ENCODE results near the gene DTX2. TPM values are rescaled to one million over a fixed set of nuclear protein-coding genes. Genes with fewer than 3 reads are reported as not detected.
"Not testable (repeated sequence)": the region's sequence is repeated elsewhere in the genome, so short reads cannot be mapped to it uniquely, and the experiment has no call there.

Gene DTX2
- polyA plus RNA-seq, 1 donor (not counting 4 experiments of a cell fraction or from before 2014, with no cell fraction given), result 15.1 TPM

- H3K4me2 ChIP-seq (ENCODE audit: control insufficient read depth, extremely low read depth, insufficient read depth, low read depth, low read length), result no peak overlapping the region
- H3K9me1 ChIP-seq (ENCODE audit: control insufficient read depth, extremely low read depth, insufficient read depth, low read length), result no peaks in the 10 kb centered on the region
- H4K20me1 ChIP-seq (ENCODE audit: control insufficient read depth, extremely low read depth, insufficient read depth, low read length), result no peaks in the 10 kb centered on the region
- DNase-seq (ENCODE audit: low read depth, low spot score) (no peak), FAIRE-seq (no peak)
- no peak overlapping the region for H3K9ac ChIP-seq (ENCODE audit: control insufficient read depth, extremely low read depth, insufficient read depth, low read length)
- peaks cover 0 to 3% of the 10 kb centered on the region in 2 experiments for H3K36me3 ChIP-seq (ENCODE audit: control insufficient read depth in 2 of 2, extremely low read depth in 1 of 2, insufficient read depth in 2 of 2, low read length in 2 of 2)
- no peaks in the 10 kb centered on the region for H3K79me2 ChIP-seq (ENCODE audit: control insufficient read depth, insufficient read depth, low read length)
- TF ChIP-seq EZH2 (IDR thresholded peaks at IDR 0.05; ENCODE audit: low read length) (no peak), CTCF (optimal IDR thresholded peaks at IDR 0.05 in 1 of 3, IDR thresholded peaks at IDR 0.05 in 1 of 3, conservative IDR thresholded peaks at IDR 0.05 in 1 of 3; ENCODE audit: extremely low read depth in 1 of 3, insufficient read depth in 2 of 3, low read length in 3 of 3) (peak in 1 of 3 experiments; percentile 58)
- H3K27ac ChIP-seq (ENCODE audit: control insufficient read depth, insufficient read depth, low read length), result no peak overlapping the region
- H3K9me3 ChIP-seq (ENCODE audit: control insufficient read depth, low read depth, low read length), result no peaks in the 10 kb centered on the region
- no peak overlapping the region for H3K4me3 ChIP-seq (ENCODE audit: control insufficient read depth in 2 of 3, extremely low read depth in 1 of 3, insufficient read depth in 2 of 3, low read depth in 1 of 3, low read length in 3 of 3)
- dilution Hi-C loops (cut with MboI; ENCODE audit: extremely low pct_ligation_motif_present, low sequenced_read_pairs), result no loop called here
- H2AFZ ChIP-seq (ENCODE audit: control insufficient read depth, low read length), result no peak overlapping the region
- no peaks in the 10 kb centered on the region for H3K27me3 ChIP-seq (ENCODE audit: control insufficient read depth, extremely low read depth, insufficient read depth, low read length)
- no peaks in the 10 kb centered on the region for H3K4me1 ChIP-seq (ENCODE audit: control insufficient read depth, extremely low read depth, insufficient read depth, low read length)
Measured at GRCh38 chr7:76515999-76516443, 54.5 kb downstream of the DTX2 start.

GRCh38 chr7:76516932-76517331 is 55.4 kb downstream of the DTX2 start:
- FAIRE-seq; H3K4me2 ChIP-seq (ENCODE audit: control insufficient read depth, extremely low read depth, insufficient read depth, low read depth, low read length); H3K79me2 ChIP-seq (ENCODE audit: control insufficient read depth, insufficient read depth, low read length); H3K9ac ChIP-seq (ENCODE audit: control insufficient read depth, extremely low read depth, insufficient read depth, low read length); H3K9me1 ChIP-seq (ENCODE audit: control insufficient read depth, extremely low read depth, insufficient read depth, low read length); H3K4me3 ChIP-seq (ENCODE audit: control insufficient read depth in 2 of 3, extremely low read depth in 1 of 3, insufficient read depth in 2 of 3, low read depth in 1 of 3, low read length in 3 of 3); H2AFZ ChIP-seq (ENCODE audit: control insufficient read depth, low read length); H3K9me3 ChIP-seq (ENCODE audit: control insufficient read depth, low read depth, low read length); dilution Hi-C loops (cut with MboI; ENCODE audit: extremely low pct_ligation_motif_present, low sequenced_read_pairs); H3K36me3 ChIP-seq (ENCODE audit: control insufficient read depth in 2 of 2, extremely low read depth in 1 of 2, insufficient read depth in 2 of 2, low read length in 2 of 2); DNase-seq (ENCODE audit: low read depth, low spot score); H3K27me3 ChIP-seq (ENCODE audit: control insufficient read depth, extremely low read depth, insufficient read depth, low read length); H3K27ac ChIP-seq (ENCODE audit: control insufficient read depth, insufficient read depth, low read length); H4K20me1 ChIP-seq (ENCODE audit: control insufficient read depth, extremely low read depth, insufficient read depth, low read length); H3K4me1 ChIP-seq (ENCODE audit: control insufficient read depth, extremely low read depth, insufficient read depth, low read length): not testable (repeated sequence)

- H3K27me3 ChIP-seq (ENCODE audit: control insufficient read depth, extremely low read depth, insufficient read depth, low read length); H3K4me2 ChIP-seq (ENCODE audit: control insufficient read depth, extremely low read depth, insufficient read depth, low read depth, low read length); FAIRE-seq; H3K9me1 ChIP-seq (ENCODE audit: control insufficient read depth, extremely low read depth, insufficient read depth, low read length); DNase-seq (ENCODE audit: low read depth, low spot score); H3K4me3 ChIP-seq (ENCODE audit: control insufficient read depth in 2 of 3, extremely low read depth in 1 of 3, insufficient read depth in 2 of 3, low read depth in 1 of 3, low read length in 3 of 3); H3K27ac ChIP-seq (ENCODE audit: control insufficient read depth, insufficient read depth, low read length); H3K9me3 ChIP-seq (ENCODE audit: control insufficient read depth, low read depth, low read length); H3K36me3 ChIP-seq (ENCODE audit: control insufficient read depth in 2 of 2, extremely low read depth in 1 of 2, insufficient read depth in 2 of 2, low read length in 2 of 2); H3K9ac ChIP-seq (ENCODE audit: control insufficient read depth, extremely low read depth, insufficient read depth, low read length); H3K79me2 ChIP-seq (ENCODE audit: control insufficient read depth, insufficient read depth, low read length); dilution Hi-C loops (cut with MboI; ENCODE audit: extremely low pct_ligation_motif_present, low sequenced_read_pairs); H4K20me1 ChIP-seq (ENCODE audit: control insufficient read depth, extremely low read depth, insufficient read depth, low read length); H2AFZ ChIP-seq (ENCODE audit: control insufficient read depth, low read length); H3K4me1 ChIP-seq (ENCODE audit: control insufficient read depth, extremely low read depth, insufficient read depth, low read length): not testable (repeated sequence)
Measured at GRCh38 chr7:76526183-76526582, 64.7 kb downstream of the DTX2 start.

GRCh38 chr7:76531643-76532042 is 70.1 kb downstream of the DTX2 start:
- H3K9me3 ChIP-seq (ENCODE audit: control insufficient read depth, low read depth, low read length); FAIRE-seq; dilution Hi-C loops (cut with MboI; ENCODE audit: extremely low pct_ligation_motif_present, low sequenced_read_pairs); H3K27ac ChIP-seq (ENCODE audit: control insufficient read depth, insufficient read depth, low read length); H3K4me2 ChIP-seq (ENCODE audit: control insufficient read depth, extremely low read depth, insufficient read depth, low read depth, low read length); H3K9ac ChIP-seq (ENCODE audit: control insufficient read depth, extremely low read depth, insufficient read depth, low read length); H3K4me1 ChIP-seq (ENCODE audit: control insufficient read depth, extremely low read depth, insufficient read depth, low read length); H3K4me3 ChIP-seq (ENCODE audit: control insufficient read depth in 2 of 3, extremely low read depth in 1 of 3, insufficient read depth in 2 of 3, low read depth in 1 of 3, low read length in 3 of 3); H3K36me3 ChIP-seq (ENCODE audit: control insufficient read depth in 2 of 2, extremely low read depth in 1 of 2, insufficient read depth in 2 of 2, low read length in 2 of 2); DNase-seq (ENCODE audit: low read depth, low spot score); H4K20me1 ChIP-seq (ENCODE audit: control insufficient read depth, extremely low read depth, insufficient read depth, low read length); H3K27me3 ChIP-seq (ENCODE audit: control insufficient read depth, extremely low read depth, insufficient read depth, low read length); H2AFZ ChIP-seq (ENCODE audit: control insufficient read depth, low read length); H3K79me2 ChIP-seq (ENCODE audit: control insufficient read depth, insufficient read depth, low read length); H3K9me1 ChIP-seq (ENCODE audit: control insufficient read depth, extremely low read depth, insufficient read depth, low read length): not testable (repeated sequence)
